ENCODE results near the gene RBX1.

RBX1 gene

DNA sequence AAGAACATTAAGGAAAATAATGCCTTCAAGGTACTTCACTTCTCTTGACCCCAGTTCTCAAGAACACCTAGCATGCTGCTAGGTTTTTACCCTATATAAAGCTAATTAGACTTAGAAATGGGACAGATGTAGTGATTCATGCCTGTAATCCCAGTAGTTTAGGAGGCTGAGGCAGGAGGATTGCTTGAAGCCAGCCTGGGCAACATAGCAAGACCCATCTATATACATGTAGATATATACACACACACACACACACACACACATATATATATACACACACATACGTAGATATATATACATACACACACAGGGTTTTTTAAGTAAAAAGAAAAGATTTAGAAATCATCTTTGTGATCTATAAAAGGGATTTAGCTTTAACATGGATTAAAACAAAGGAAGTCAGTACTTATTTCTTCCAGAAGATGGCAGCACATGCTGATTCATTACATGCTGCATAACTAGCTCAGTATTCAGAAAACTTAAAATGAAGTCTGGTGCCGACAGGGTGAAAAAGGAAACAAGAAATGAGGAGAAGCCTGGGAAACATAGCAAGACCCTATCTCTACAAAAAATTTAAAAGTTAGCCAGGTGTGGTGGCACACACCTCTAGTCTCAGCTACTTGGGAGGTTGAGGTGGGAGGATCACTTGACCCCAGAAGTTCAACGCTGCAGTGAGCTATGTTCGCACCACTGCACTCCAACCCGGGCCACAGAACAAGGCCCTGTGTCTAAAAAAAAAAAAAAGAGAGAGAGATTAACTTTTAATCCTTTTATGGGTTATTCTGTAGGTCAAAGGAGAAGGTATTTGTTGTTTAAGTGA lies 28.5 kb upstream of the RBX1 start:
- TF ChIP-seq, protein P1, sequence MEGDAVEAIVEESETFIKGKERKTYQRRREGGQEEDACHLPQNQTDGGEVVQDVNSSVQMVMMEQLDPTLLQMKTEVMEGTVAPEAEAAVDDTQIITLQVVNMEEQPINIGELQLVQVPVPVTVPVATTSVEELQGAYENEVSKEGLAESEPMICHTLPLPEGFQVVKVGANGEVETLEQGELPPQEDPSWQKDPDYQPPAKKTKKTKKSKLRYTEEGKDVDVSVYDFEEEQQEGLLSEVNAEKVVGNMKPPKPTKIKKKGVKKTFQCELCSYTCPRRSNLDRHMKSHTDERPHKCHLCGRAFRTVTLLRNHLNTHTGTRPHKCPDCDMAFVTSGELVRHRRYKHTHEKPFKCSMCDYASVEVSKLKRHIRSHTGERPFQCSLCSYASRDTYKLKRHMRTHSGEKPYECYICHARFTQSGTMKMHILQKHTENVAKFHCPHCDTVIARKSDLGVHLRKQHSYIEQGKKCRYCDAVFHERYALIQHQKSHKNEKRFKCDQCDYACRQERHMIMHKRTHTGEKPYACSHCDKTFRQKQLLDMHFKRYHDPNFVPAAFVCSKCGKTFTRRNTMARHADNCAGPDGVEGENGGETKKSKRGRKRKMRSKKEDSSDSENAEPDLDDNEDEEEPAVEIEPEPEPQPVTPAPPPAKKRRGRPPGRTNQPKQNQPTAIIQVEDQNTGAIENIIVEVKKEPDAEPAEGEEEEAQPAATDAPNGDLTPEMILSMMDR (conservative IDR thresholded peaks at IDR 0.05; ENCODE audit: control insufficient read depth, insufficient read depth, low read depth, low read length), result peak; percentile 66
- no peak overlapping the region for H3K4me3 ChIP-seq (ENCODE audit: control insufficient read depth, low read depth, low read length)
- peak; percentile 76 for DNase-seq (ENCODE audit: low read depth)

DNA sequence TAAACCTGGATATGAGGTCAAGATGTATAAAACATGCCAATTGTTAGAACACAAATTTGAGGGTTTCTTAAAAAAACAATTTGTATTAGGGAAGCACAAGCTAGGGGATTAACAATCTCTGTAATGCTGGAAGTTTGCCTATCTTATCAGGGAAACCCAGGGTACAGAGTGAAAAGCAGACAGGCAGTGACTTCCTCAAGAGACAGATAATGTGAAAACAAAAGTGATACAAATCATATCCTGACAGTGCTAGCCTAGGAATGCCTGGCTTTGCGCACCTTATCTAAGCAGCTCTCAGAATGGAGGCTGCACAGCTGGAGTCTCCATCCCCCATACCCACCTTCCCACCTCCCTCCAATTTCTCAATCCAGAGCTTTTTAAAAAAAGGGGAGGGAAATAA lies 22.5 kb upstream of the RBX1 start:
- DNase-seq (ENCODE audit: low read depth), result no peak
- H3K4me3 ChIP-seq (ENCODE audit: control insufficient read depth, low read depth, low read length), result no peak overlapping the region
- TF ChIP-seq, protein P1 (conservative IDR thresholded peaks at IDR 0.05; ENCODE audit: control insufficient read depth, insufficient read depth, low read depth, low read length), result no peak

DNA sequence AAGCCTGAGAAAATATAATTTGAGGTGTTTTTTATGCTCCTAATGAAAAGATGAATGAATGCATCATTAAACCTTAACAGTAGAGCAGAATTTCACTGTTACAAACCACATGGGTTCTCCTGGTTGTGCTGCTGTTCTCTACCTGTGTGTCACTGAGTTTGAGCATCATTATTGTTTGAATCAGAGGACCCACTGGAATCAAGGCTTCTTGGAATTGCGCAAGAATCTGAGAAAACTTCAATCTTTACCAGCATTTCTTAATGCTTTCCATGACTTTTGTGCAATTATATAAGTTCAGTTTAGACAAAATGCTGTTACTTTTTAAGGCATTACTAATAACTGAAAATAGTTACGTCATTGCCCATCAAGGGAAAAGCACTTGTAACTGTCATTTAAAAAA lies 18.8 kb upstream of the RBX1 start:
- TF ChIP-seq, protein P1 (conservative IDR thresholded peaks at IDR 0.05; ENCODE audit: control insufficient read depth, insufficient read depth, low read depth, low read length), result no peak
- peak; percentile 10 for DNase-seq (ENCODE audit: low read depth)
- H3K4me3 ChIP-seq (ENCODE audit: control insufficient read depth, low read depth, low read length), result no peak overlapping the region

GRCh38 chr22:40939202-40939601 lies 12.0 kb upstream of the RBX1 start:
- TF ChIP-seq, protein P1 (conservative IDR thresholded peaks at IDR 0.05; ENCODE audit: control insufficient read depth, insufficient read depth, low read depth, low read length), result no peak
- no peak for DNase-seq (ENCODE audit: low read depth)
- no peak overlapping the region for H3K4me3 ChIP-seq (ENCODE audit: control insufficient read depth, low read depth, low read length)

GRCh38 chr22:40951795-40952605 lies 822 bp downstream of the RBX1 start:
- TF ChIP-seq, protein P1 (conservative IDR thresholded peaks at IDR 0.05; ENCODE audit: control insufficient read depth, insufficient read depth, low read depth, low read length), result no peak
- peak overlapping the region; percentile 94 for H3K4me3 ChIP-seq (ENCODE audit: control insufficient read depth, low read depth, low read length)
- DNase-seq (ENCODE audit: low read depth), result no peak

DNA sequence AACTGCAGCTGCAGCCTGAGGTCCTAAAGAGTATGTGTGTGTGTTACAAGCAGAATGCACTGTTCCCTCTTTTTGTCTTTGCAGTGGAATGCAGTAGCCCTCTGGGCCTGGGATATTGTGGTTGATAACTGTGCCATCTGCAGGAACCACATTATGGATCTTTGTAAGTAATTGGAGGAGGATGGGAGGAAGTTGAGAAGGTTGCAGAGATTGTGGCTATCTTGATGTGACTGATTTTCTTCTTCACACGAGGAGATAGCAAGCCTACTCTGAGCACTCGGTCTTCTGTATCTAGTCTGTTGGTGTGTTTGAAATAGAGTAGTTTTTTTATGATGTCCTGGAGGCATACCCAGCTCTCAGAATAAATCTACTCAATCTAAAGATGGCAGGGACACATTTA lies 2.3 kb downstream of the RBX1 start:
- no peak for DNase-seq (ENCODE audit: low read depth)

More for the DNA sequence above, 2.3 kb downstream of the RBX1 start:
- TF ChIP-seq, protein P1 (conservative IDR thresholded peaks at IDR 0.05; ENCODE audit: control insufficient read depth, insufficient read depth, low read depth, low read length), result no peak
- no peak overlapping the region for H3K4me3 ChIP-seq (ENCODE audit: control insufficient read depth, low read depth, low read length)

All from fibroblast of mammary gland (primary cell).